HUES6 (cell line): ENCODE measurements around the gene RRAGC.

ENCODE experiments used
- H3K27ac ChIP-seq: 2 replicates; pipeline ENCODE4 v1.7.0; 2013; ENCODE audit warnings: low read depth, mild to moderate bottlenecking, low read length, inconsistent platforms
- H3K27me3 ChIP-seq: 2 replicates; pipeline ENCODE4 v1.6.1; 2013; ENCODE audit warnings: low read length; ENCODE audit not compliant: control insufficient read depth, insufficient read depth
- H3K36me3 ChIP-seq: 2 replicates; pipeline ENCODE4 v1.6.1; 2013; ENCODE audit warnings: low read length; ENCODE audit not compliant: control insufficient read depth, insufficient read depth
- H3K4me1 ChIP-seq: 2 replicates; pipeline ENCODE4 v1.6.1; 2013; ENCODE audit warnings: low read length; ENCODE audit not compliant: control insufficient read depth, insufficient read depth
- H3K4me3 ChIP-seq: 2 replicates; pipeline ENCODE4 v1.5.1; 2013; ENCODE audit warnings: low read depth, low read length
- H3K9ac ChIP-seq: one replicate; pipeline ENCODE4 v1.6.1; 2013; ENCODE audit warnings: mild to moderate bottlenecking, low read length
- H3K9me3 ChIP-seq: 2 replicates; pipeline ENCODE4 v1.6.1; 2013; ENCODE audit warnings: low read depth, low read length; ENCODE audit not compliant: control insufficient read depth, insufficient read depth

RRAGC gene

GRCh38 chr1:38831731-38832369 lies 27.7 kb downstream of the RRAGC start:
- peaks cover 4% of the 10 kb centered on the region; the same call in 1 of the 2 replicates for H3K4me1 ChIP-seq
- H3K36me3 ChIP-seq: no peaks in the 10 kb centered on the region
- no peaks in the 10 kb centered on the region for H3K9me3 ChIP-seq
- H3K27me3 ChIP-seq: no peaks in the 10 kb centered on the region
- H3K27ac ChIP-seq: no peak overlapping the region
- H3K4me3 ChIP-seq: no peak overlapping the region
- H3K9ac ChIP-seq: no peak overlapping the region

DNA sequence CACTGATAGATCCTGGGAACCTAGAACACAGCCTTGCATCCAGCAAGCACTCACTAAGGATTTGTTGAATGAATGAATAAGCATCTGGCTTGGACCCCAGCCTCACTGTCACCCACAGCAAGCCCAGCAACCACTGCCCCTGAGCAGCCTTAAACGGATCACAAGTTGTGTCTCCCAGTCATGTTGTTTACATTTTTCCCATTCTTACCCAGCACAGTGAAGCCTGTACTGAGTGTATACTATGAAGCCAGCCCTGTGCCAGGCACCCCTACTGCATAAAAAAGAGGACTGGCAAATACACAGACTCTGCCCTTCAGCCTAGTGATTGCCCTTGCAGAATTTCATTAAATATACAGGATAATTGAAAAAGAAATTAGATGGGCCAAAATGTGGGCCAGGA lies 30.2 kb downstream of the RRAGC start:
- Histone ChIP-seq H3K9me3 (no peaks in the 10 kb centered on the region), H3K36me3 (no peaks in the 10 kb centered on the region), H3K27ac (no peak overlapping the region), H3K27me3 (0 out of 2 replicates have a peak, but pooled peaks cover 3% of the 10 kb centered on the region), H3K4me3 (no peak overlapping the region), H3K9ac (no peak overlapping the region), H3K4me1 (no peaks in the 10 kb centered on the region)

- no peaks in the 10 kb centered on the region for H3K36me3 ChIP-seq
- no peak overlapping the region for H3K4me3 ChIP-seq
- H3K27ac ChIP-seq: no peak overlapping the region
- H3K9me3 ChIP-seq: no peaks in the 10 kb centered on the region
- H3K27me3 ChIP-seq: 0 out of 2 replicates have a peak, but pooled peaks cover 3% of the 10 kb centered on the region
- H3K9ac ChIP-seq: no peak overlapping the region
- H3K4me1 ChIP-seq: no peaks in the 10 kb centered on the region
These were observed 32.3 kb downstream of the RRAGC start for GRCh38 chr1:38827318-38827717.

DNA sequence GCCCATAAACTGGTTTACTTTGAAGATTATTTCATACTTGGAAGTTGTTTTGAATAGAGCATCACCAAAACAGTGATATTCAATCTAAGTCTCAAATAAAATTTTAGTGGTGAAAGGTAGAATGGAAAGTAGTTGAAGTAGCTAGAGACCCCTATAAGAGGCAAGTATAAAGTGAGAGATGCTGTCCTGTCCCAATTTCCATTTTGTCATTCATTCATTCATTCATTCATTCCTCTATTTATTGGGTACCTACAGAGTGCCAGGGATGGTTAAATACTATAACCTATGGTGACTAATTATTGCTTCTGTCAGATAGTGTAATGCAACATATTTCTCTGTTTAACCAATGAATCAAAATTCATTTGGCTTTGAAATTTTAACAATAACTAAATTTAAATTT lies 32.7 kb downstream of the RRAGC start:
- no peaks in the 10 kb centered on the region for H3K4me1 ChIP-seq
- H3K36me3 ChIP-seq: no peaks in the 10 kb centered on the region
- no peak overlapping the region for H3K27ac ChIP-seq
- H3K9me3 ChIP-seq: no peaks in the 10 kb centered on the region
- no peak overlapping the region for H3K9ac ChIP-seq
- 0 out of 2 replicates have a peak, but pooled peaks cover 3% of the 10 kb centered on the region for H3K27me3 ChIP-seq
- H3K4me3 ChIP-seq: no peak overlapping the region

- Histone ChIP-seq H3K27ac (no peak overlapping the region), H3K36me3 (no peaks in the 10 kb centered on the region), H3K4me1 (no peaks in the 10 kb centered on the region), H3K4me3 (no peak overlapping the region), H3K27me3 (peaks cover 3% of the 10 kb centered on the region; the same call in 1 of the 2 replicates), H3K9me3 (no peaks in the 10 kb centered on the region), H3K9ac (no peak overlapping the region)
These were observed 33.3 kb downstream of the RRAGC start for GRCh38 chr1:38826262-38826661.

DNA sequence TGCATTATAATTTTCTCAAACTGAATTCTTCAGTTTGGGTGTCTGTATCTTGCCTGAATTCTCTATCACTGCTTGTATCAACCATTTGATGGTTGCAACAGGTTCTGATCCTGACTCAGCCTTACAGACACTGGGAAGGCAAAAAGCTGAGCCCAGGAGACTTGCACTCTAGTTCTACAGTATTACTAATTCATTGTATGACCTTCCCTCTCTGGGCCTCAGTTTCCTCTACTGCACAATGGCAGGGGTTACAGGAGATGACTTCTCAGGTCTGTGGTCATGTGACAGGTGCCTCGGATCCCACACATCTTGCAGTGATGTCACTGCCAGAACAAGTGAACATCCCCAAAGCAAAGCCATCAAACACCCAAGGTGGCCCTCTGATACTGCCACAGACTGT lies 38.7 kb downstream of the RRAGC start:
- Histone ChIP-seq H3K27me3 (peaks cover 43% of the 10 kb centered on the region), H3K4me3 (no peak overlapping the region), H3K9me3 (peaks cover 14% of the 10 kb centered on the region), H3K36me3 (no peaks in the 10 kb centered on the region), H3K4me1 (peaks cover 8% of the 10 kb centered on the region), H3K9ac (no peak overlapping the region), H3K27ac (no peak overlapping the region)

- Histone ChIP-seq H3K4me3 (no peak overlapping the region), H3K27ac (no peak overlapping the region), H3K9me3 (peaks cover 17% of the 10 kb centered on the region), H3K36me3 (no peaks in the 10 kb centered on the region), H3K9ac (no peak overlapping the region), H3K4me1 (peaks cover 8% of the 10 kb centered on the region), H3K27me3 (peaks cover 47% of the 10 kb centered on the region)
These were observed 40.1 kb downstream of the RRAGC start for GRCh38 chr1:38819516-38819915.

DNA sequence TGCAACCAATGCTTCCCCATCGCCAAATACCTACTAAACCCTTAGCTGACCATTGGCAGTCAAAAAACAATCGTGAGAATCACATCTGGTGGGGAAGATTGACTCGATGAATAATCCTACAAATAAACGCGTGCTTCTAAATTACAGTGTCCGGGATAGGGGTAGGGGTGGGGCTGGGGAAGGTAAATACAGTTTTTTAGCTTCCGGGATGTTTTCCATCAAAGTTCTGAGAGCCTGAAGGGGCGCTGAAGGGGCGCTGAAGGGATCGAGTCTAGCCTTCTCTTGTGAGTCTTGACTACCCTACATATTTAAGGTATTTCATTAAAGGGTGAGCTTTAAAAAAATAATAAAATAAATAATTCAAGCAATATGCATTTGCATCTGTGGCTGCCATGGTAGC lies 40.5 kb downstream of the RRAGC start:
- Histone ChIP-seq H3K4me3 (peak overlapping the region; percentile 72), H3K9ac (peak overlapping the region; percentile 75), H3K36me3 (no peaks in the 10 kb centered on the region), H3K27ac (no peak overlapping the region; the same call in 1 of the 2 replicates), H3K9me3 (peaks cover 17% of the 10 kb centered on the region), H3K27me3 (peaks cover 49% of the 10 kb centered on the region), H3K4me1 (peaks cover 12% of the 10 kb centered on the region)

DNA sequence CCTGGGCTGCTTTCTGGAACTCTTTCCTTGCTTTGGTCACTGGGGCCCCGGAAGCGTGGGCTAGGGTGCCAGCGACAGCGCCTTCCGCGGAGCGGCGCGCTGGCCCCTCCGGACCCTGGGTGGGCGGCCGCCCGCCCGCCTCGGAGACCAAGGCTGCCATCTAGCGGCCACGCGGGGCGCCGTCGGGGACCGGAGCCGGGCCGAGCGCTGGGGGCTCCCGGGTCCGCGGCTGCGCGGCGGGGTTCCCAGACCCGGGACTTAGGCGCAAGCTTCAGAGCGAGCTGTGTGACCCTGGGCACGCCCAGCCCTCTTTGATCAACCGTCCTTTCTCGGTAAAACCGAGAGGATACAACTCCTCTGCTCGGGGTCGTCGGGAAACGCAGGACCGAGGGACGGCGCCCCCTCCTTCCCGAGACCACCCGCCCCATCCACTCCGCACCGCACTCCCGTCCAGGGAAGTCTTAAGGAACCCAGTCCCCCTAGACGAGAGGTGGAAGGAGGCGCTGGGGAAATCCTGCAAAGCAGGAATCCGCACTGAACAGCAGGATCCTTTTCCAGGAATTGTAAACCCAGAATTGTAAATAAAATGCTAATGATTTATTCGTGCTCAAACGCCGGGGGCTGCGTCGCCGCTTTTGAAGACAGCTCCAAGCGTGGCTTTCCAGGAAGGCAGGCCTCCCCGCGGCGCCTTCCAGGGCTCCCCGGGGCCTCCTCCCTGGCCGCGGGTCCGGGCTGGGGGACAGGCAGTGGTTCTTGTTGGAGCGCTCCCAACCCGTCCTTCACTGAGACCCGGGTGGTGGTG lies 41.2 kb downstream of the RRAGC start:
- no peak overlapping the region; the same call in 1 of the 2 replicates for H3K27ac ChIP-seq
- H3K4me3 ChIP-seq: peak overlapping the region; percentile 72
- peak overlapping the region; percentile 75 for H3K9ac ChIP-seq
- peaks cover 52% of the 10 kb centered on the region for H3K27me3 ChIP-seq
- H3K36me3 ChIP-seq: no peaks in the 10 kb centered on the region
- peaks cover 17% of the 10 kb centered on the region for H3K9me3 ChIP-seq
- H3K4me1 ChIP-seq: peaks cover 15% of the 10 kb centered on the region

DNA sequence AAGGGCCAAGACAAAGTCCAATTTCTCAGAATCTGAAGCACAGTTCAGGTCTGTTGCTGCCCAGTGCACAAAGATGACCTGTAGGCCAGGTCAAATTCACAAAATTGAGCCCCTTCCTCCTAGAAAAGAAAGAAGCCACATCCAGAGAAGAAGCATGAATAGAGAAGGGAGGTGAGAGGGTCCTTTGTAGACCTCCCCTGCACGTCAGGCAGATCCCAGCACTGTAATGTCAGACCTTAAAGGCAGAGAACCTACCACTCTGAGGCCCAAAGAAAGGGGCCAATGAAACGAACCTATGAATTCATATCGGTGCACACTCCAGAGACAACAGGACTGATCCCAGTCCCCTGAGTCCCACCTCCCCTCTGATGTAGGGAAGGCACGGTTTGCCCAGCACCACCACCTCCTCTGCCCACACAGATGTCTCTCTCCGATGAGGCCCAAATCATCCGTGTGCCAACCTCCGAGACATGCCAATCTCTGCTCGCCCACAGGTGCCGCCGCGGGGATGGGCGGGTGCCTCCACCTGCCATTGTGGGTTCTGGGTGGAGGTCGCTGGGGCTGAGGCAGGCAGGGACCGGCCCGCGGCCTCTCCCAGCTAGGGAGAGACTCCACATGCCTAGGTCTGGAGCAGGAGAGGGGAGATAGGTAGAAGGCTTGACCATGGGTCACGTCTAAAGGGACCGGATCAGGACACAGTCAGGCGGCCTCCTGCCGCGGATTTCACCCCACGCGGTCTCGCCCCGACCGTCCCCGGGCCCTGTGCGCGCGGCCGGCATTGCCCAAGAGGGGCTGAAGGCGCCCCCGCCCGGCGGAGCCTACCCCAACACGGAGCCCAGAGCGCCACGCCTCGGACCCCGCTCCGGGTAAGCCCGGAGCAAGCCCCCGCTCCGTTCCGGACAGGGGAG lies 42.1 kb downstream of the RRAGC start:
- peaks cover 15% of the 10 kb centered on the region for H3K4me1 ChIP-seq
- H3K4me3 ChIP-seq: peak overlapping the region; percentile 72
- H3K36me3 ChIP-seq: no peaks in the 10 kb centered on the region
- H3K9ac ChIP-seq: peak overlapping the region; percentile 61
- no peak overlapping the region; the same call in 1 of the 2 replicates for H3K27ac ChIP-seq
- H3K27me3 ChIP-seq: peaks cover 52% of the 10 kb centered on the region
- H3K9me3 ChIP-seq: peaks cover 17% of the 10 kb centered on the region
